ENCODE data around the gene BLM.

BLM gene

GRCh38 chr15:90857337-90857736 is 140.2 kb downstream of the BLM start:
- DNase-seq, result no peak

- DNase-seq, result no peak
Measured at GRCh38 chr15:90857883-90858443, 140.8 kb downstream of the BLM start.

GRCh38 chr15:90859234-90860131 is 142.3 kb downstream of the BLM start:
- DNase-seq, result no peak

GRCh38 chr15:90860450-90860849 is 143.3 kb downstream of the BLM start:
- DNase-seq, result no peak

GRCh38 chr15:90860942-90861675 is 144.0 kb downstream of the BLM start:
- no peak for DNase-seq

GRCh38 chr15:90862487-90862886 is 145.3 kb downstream of the BLM start:
- no peak for DNase-seq

- peak in 1 of 2 experiments; percentile 20 for DNase-seq
Measured at GRCh38 chr15:90862964-90863778, 146.0 kb downstream of the BLM start.

GRCh38 chr15:90863987-90864386 is 146.8 kb downstream of the BLM start:
- DNase-seq, result peak; percentile 49 to 70

GRCh38 chr15:90864507-90864906 is 147.4 kb downstream of the BLM start:
- peak in 1 of 2 experiments; percentile 51 for DNase-seq

GRCh38 chr15:90865702-90866101 is 148.6 kb downstream of the BLM start:
- no peak for DNase-seq

All from activated T-cell treated with anti-CD3 and anti-CD28 coated beads, Interleukin-2, amount 50 U/mL, for 48 hours (primary cell).